Jurkat, Clone E6-1 (cell line): Measurements from ENCODE around the gene ERBIN. TPM values are rescaled to one million over a fixed set of nuclear protein-coding genes. Genes with fewer than 3 reads are reported as not detected.
"Not testable (repeated sequence)": the region's sequence is repeated elsewhere in the genome, so short reads cannot be mapped to it uniquely, and the experiment has no call there.

Experiments
- DNase-seq: peaks from one replicate; pipeline ENCODE4 v3.0.0-alpha.2; 2011; ENCODE audit warnings: low read depth, low spot score
- H3K4me3 ChIP-seq: 2 replicates; pipeline ENCODE4 v1.5.1; 2011; ENCODE audit warnings: mild to moderate bottlenecking, low read length, control low read depth, moderate library complexity
- polyA plus RNA-seq: library from polyadenylated mRNA; unstranded; fragments of >200 nt; gene quantifications from one replicate; pipeline ENCODE4 v1.2.1, GENCODE V29; 2012; ENCODE audit warnings: missing spikeins; ENCODE audit not compliant: insufficient read length, insufficient read depth

ERBIN gene
- 26.1 TPM for polyA plus RNA-seq

- DNase-seq: peak; percentile 77
- H3K4me3 ChIP-seq: peak within 1 kb of the TSS; percentile 86
Observed at GRCh38 chr5:65926276-65926783, at the start of gene ERBIN. TSS of gene ERBIN (plus strand) at chr5:65926575. CDS start at chr5:65992719, 66,144 bp downstream.

DNA sequence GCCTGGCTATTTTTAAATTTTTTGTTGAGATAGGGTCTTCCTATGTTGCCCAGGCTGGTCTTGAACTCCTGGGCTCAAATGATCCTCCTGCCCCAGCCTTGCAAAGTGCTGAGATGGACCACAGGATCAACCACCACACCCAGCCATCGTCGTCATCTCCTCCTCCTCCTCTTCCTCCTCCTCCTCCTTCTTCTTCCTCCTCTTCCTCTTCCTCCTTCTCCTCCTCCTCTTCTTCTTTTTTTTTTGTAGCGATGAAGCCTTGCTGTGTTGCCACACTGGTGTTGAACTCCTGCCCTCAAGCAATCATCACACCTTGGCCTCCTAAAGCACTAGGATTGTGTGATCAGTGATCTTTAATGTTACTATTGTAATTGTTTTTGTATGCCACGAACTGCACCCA is 49.4 kb upstream of the ERBIN start:
- DNase-seq: no peak
- H3K4me3 ChIP-seq: no peak overlapping the region

GRCh38 chr5:65879668-65880256 is 46.6 kb upstream of the ERBIN start:
- DNase-seq, H3K4me3 ChIP-seq: not testable (repeated sequence)

DNA sequence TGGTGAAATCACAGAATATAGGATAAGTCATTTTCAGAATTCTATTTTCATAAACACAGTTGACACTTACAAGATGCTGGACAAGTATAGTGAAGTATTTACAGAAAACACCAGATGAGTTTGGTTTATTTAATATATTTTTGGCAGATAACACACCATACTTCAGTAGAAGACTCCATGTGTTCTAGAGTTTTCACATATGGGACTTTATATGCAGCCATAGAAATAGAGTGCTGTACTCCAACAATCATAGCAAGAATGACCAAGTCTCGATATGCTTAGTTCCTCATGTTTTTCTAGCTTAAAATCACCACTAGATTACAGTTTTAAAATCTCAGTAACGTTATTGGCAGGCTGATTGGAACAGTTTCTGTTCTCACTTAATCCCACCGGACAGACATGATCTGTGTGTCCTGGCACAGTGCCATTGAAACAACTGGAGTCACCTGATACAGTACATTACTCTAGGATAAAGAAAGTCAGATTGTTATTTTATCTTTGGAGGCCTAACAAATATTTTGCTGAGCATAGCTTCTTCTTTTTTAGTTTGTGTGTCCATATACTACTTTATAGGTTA is 45.8 kb upstream of the ERBIN start:
- no peak overlapping the region for H3K4me3 ChIP-seq
- no peak for DNase-seq

- DNase-seq: no peak
- no peak overlapping the region for H3K4me3 ChIP-seq
Observed at GRCh38 chr5:65882278-65882677, 44.1 kb upstream of the ERBIN start.

DNA sequence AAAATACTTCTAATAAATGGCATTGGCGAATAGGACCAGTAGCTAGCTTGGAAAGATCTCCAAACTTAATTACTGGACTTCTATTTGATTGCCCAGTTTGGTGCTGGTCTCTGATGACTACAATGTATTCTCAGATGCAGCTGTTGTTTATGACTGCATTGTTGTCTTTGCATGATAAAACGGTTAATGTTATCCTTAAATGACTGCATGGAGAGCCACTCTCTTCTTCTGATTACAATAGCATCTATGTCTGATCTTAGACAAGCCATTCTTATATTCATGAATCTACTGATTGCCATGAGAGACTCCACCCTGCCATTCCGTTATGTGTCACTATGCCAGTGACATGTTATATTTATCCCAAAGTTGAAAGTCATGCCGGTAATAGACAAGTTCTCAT is 42.9 kb upstream of the ERBIN start:
- no peak overlapping the region for H3K4me3 ChIP-seq
- no peak for DNase-seq

DNA sequence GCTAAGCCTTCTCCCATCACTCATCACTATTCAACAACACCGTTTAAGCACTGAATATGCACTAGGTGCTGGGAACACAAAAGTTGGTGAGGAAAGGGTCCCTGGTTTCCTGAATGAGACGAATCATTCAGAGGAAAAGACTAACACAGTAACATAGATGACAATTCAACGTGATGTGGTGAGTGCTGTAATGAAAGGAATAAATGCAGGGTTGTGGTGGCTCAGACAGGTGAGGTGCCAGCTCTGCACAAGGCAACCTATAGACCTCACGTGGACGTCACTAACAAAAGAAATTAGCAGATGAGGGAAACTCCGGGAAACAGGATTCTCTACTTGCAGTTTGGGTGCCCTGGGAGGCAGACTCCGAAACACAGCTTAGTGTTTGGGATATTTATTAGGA is 40.0 kb upstream of the ERBIN start:
- H3K4me3 ChIP-seq: no peak overlapping the region
- DNase-seq: no peak

GRCh38 chr5:65892024-65892423 is 34.4 kb upstream of the ERBIN start:
- not testable (repeated sequence) for H3K4me3 ChIP-seq, DNase-seq

DNA sequence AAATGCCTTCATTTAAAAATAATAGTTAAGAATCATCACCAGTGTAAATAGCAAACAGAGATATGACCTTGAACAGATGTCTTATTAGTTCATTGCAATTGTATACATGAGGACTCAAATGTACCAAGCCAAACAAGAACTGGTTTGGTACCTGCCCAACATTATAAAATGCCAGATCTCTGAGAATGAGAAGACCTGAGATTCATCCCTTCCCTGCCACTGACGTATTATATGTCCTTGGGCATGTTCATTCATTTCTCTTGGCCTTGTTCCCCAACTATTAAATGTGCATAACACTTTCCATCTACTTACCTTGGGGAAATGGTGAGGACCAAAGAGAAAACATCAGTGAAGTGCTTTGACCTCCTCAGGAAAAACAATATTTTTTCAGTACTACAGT is 33.6 kb upstream of the ERBIN start:
- no peak for DNase-seq

GRCh38 chr5:65893749-65894430 is 32.5 kb upstream of the ERBIN start:
- H3K4me3 ChIP-seq: no peak overlapping the region
- no peak for DNase-seq

More for the DNA sequence above, 33.6 kb upstream of the ERBIN start:
- no peak overlapping the region for H3K4me3 ChIP-seq

DNA sequence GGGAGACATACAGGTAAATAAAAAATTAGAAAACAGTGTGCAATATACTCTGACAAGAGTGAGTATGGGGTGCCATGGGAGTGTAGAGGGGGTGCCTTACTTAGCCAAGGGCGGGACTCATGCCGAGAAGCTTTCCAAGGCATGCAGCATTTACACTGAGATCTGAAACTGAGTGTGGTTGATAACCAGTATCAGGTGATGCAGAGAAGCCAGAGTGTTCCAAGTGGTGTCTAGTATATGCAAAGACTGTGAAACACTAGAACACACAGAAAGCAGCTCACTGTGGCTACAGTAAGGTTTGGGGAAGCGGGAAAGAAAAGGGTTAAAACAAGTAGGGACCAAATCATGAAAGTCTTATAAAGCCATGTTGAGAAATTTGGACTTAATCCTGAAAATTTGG is 30.5 kb upstream of the ERBIN start:
- DNase-seq: no peak
- H3K4me3 ChIP-seq: no peak overlapping the region

GRCh38 chr5:65900746-65901145 is 25.6 kb upstream of the ERBIN start:
- H3K4me3 ChIP-seq: no peak overlapping the region
- no peak for DNase-seq

DNA sequence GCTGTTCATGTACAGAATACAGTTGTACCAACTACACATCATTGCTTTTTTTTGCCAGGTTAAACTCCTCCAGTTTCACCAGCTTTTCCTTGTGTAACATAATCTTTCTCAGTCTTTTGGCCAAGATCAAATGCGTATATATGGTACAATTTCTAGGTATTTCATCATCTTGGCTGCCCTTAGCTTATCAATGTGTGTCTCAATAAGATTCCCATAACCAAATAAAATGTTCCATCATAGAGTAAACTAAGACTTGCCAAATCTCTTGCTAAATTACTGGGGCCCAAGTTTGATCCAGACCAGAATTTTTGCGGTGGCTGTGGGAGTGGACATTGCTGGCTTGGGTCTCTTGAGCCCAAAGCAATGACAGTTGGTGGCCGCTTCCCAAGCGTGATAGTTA is 24.3 kb upstream of the ERBIN start:
- DNase-seq: no peak
- no peak overlapping the region for H3K4me3 ChIP-seq

DNA sequence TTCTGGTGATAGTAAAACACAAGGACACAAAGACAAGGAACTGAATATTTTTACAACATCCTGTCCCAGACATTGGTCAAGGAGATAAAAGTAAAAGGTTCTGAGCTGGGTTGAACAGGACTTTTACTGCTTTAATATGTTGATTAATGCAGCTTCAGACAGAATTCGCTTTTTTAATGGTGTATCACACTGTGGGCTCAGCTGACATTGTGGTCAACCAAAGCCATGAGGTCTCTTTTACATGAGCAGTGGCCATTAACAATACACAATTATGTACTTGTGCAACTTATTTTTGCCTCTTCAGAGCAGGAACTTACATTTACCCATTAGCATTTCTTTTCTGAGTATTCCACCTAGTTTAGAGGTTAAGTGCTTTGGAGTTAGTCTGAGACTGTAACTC is 22.8 kb upstream of the ERBIN start:
- no peak overlapping the region for H3K4me3 ChIP-seq
- no peak for DNase-seq

DNA sequence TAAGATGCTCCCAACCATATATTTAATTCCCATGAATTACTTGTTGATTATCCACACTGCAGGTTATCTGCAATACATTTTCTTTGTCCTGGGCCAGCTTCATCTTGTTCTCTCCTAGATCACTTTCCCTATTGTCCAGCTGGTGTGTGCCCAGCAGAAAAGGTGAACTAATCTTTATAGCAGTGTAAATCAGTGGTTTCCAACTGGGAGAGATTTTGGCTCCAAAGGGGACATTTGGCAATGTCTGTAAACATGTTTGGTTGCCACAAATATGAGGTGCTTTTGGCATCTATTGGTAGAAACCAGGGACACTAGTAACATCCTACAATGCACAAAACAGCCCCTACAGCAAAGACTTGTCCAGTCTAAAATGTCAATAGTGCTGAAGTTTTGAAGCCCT is 20.1 kb upstream of the ERBIN start:
- DNase-seq: no peak
- H3K4me3 ChIP-seq: no peak overlapping the region

GRCh38 chr5:65907135-65907534 is 19.2 kb upstream of the ERBIN start:
- DNase-seq: no peak
- no peak overlapping the region for H3K4me3 ChIP-seq

DNA sequence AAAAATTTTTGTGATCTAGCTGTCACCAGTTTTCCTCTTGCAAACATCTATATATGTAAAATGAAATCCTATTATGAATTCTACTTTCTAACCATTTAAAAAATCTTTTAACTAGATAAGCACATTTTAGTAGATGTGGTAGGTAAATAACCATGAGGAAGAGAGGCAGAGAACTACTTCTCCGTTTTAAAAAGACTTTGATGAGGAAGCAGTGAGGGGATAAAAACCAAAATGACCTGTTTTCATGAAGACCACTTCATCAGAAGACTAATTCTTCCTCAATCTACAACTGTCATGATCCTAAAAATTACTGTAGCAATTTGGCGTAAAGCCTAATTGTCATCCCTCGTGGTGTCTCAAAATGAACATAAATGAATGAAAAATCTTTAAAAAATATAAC is 15.7 kb upstream of the ERBIN start:
- DNase-seq: no peak
- no peak overlapping the region for H3K4me3 ChIP-seq

DNA sequence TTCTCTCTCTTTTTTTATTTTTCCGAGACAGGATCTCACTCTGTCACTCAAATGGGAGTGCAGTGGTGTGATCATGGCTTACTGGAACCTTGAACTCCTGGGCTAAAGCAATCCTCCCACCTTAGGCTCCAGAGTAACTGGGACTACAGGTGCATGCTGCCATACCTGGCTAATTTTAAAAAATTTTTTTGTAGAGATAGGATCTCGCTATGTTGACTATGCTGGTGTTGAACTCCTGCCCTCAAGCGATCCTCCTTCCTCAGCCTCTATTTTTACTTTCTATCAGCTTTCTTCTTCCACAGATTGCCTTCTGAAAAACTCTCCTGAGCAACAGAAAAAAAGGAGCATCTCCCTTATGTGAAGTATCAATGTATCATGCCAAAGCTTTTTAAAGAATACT is 14.1 kb upstream of the ERBIN start:
- no peak for DNase-seq
- no peak overlapping the region for H3K4me3 ChIP-seq

DNA sequence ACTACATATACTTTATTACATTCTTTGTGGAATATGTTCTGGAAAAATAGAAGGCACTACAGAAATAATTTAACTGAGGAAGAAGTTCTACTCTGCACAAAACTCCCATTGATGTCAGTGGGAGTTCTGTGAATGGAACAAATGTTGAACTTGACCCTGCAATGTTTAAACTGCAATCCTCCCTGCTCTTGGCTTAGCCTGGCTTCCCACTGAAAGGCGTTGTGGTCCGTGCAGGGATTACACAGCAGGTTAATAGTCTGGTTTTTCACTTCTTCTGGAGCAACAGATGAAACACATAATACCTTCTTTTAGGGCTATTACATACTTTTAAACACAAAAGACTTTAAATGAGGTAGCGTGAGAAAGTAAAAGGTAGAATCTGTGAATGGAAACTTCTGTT is 12.9 kb upstream of the ERBIN start:
- H3K4me3 ChIP-seq: no peak overlapping the region
- DNase-seq: no peak

DNA sequence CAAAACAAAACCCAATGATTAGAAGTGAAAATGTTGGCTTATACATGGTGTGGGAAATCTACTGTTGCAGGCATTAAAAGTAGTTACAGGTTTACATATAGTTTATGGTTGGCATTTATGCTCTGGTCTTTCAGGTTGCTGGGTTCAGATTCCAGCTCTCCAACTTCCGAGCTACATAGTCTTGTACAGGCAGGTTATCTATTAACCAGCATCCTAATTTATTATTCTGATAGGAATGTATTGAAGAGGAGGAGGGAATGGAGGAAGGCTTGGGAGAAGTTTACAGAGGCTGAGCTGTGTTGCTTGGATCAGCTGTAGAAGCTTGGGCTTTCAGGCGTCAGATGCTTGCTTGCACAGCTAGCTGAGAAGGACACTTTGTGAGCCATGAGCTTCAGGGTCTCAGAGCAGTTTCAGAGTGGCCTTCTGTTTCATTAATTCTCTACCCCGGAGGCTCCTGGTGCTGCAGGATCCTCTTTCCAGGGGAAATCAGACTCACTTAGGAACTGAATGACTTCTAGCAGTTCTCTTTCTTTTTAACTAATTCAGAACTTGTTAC is 11.7 kb upstream of the ERBIN start:
- DNase-seq: no peak
- H3K4me3 ChIP-seq: no peak overlapping the region
